Endothelial cell of umbilical vein (primary cell): ENCODE results near the gene FOSL2.
A peak's percentile ranks its signal among the peaks of the same experiment; 100 is the strongest.

ENCODE experiments used
- EZH2 ChIP-seq: IDR thresholded peaks from 2 replicates; pipeline ENCODE4 v1.6.1; 2012; ENCODE audit warnings: borderline replicate concordance, low read depth, mild to moderate bottlenecking, moderate library complexity, low read length, inconsistent platforms; ENCODE audit not compliant: severe bottlenecking
- FOS ChIP-seq: IDR thresholded peaks from 2 replicates; pipeline ENCODE4 v1.6.1; 2011; ENCODE audit warnings: mild to moderate bottlenecking, low read length, moderate library complexity, borderline replicate concordance; ENCODE audit not compliant: insufficient read depth
- GATA2 ChIP-seq: IDR thresholded peaks from 2 replicates; pipeline ENCODE4 v1.7.0; 2011; ENCODE audit warnings: low read depth, mild to moderate bottlenecking, moderate library complexity, mixed read lengths, low read length; ENCODE audit not compliant: insufficient read length, insufficient read depth
- JUN ChIP-seq: IDR thresholded peaks from 2 replicates; pipeline ENCODE4 v1.6.1; 2011; ENCODE audit warnings: borderline replicate concordance, low read depth; ENCODE audit not compliant: insufficient read length, insufficient read depth
- MYC ChIP-seq: IDR thresholded peaks from one replicate; pipeline ENCODE4 v1.6.1; 2011; ENCODE audit warnings: mild to moderate bottlenecking, low read depth, low read length
- POLR2A ChIP-seq: IDR thresholded peaks from 2 replicates; pipeline ENCODE4 v1.6.1; 2012; ENCODE audit warnings: low read depth, mild to moderate bottlenecking, control low read depth, low read length
- POLR2AphosphoS5 ChIP-seq: IDR thresholded peaks from 2 replicates; pipeline ENCODE4 v1.6.1; 2012; ENCODE audit warnings: low read depth, mild to moderate bottlenecking, control low read depth, low read length, moderate library complexity; ENCODE audit not compliant: insufficient read depth
- TF ChIP-seq, protein P1 (sequence below), 2 donors: IDR thresholded peaks; 1 replicate in 1 of 2; 2 replicates in 1 of 2; pipeline ENCODE4 v1.5.1; 2011; ENCODE audit warnings: low read length in 2 of 2, mild to moderate bottlenecking in 2 of 2, moderate library complexity in 2 of 2, control low read depth in 1 of 2, inconsistent platforms in 1 of 2, low read depth in 1 of 2; ENCODE audit not compliant: insufficient read depth in 1 of 2; ENCODE audit errors: extremely low read depth in 1 of 2
- TF ChIP-seq, protein P2 (sequence below): IDR thresholded peaks from 2 replicates; pipeline ENCODE4 v1.6.1; 2011; ENCODE audit not compliant: insufficient read depth, insufficient read length

DNA sequence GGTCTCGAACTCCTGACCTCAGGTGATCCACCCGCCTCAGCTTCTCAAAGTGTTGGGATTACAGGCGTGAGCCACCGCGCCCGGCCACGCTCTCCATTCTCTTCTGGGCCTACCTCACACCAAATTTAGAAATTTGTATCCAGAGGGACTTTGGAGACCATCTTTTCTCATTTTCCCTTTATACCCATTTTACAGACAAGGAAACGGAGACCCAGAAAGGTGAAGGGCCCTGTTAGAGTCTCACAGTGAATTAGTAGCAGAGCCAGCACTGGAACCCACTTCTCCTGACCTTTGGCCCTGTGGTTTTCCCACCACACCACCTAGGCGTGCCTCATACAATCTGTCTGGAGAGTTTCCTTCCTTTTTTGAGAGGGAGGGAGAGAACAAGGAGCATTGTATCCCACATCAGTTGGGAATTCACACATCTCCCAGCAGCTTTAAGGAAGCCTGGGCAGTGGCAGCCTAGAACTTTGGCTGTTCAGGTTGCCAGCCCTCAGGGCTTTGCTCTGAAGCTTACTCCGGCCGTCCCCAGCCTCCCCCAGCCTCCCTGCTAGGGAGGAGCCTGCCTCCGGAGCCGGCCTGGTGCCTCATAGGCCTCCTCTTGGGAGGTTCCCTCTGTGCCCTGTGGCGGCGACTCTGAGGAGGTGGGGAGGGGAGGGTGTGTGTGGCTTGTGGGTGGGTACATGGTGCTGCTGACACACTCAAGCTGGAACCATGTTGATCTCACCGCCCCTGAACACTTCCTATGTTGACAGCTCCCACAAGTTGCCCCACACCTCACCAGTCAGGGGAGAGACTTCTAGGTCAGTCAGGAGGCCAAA is 13.8 kb downstream of the FOSL2 start:
- TF ChIP-seq FOS, result peak; percentile 61
- TF ChIP-seq, protein P1, sequence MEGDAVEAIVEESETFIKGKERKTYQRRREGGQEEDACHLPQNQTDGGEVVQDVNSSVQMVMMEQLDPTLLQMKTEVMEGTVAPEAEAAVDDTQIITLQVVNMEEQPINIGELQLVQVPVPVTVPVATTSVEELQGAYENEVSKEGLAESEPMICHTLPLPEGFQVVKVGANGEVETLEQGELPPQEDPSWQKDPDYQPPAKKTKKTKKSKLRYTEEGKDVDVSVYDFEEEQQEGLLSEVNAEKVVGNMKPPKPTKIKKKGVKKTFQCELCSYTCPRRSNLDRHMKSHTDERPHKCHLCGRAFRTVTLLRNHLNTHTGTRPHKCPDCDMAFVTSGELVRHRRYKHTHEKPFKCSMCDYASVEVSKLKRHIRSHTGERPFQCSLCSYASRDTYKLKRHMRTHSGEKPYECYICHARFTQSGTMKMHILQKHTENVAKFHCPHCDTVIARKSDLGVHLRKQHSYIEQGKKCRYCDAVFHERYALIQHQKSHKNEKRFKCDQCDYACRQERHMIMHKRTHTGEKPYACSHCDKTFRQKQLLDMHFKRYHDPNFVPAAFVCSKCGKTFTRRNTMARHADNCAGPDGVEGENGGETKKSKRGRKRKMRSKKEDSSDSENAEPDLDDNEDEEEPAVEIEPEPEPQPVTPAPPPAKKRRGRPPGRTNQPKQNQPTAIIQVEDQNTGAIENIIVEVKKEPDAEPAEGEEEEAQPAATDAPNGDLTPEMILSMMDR (IDR thresholded peaks at IDR 0.05; ENCODE audit: extremely low read depth in 1 of 2, insufficient read depth in 1 of 2, low read depth in 1 of 2, low read length in 2 of 2), result peak in 1 of 2 donors; percentile 10
- peak; percentile 81 for TF ChIP-seq POLR2AphosphoS5
- TF ChIP-seq EZH2, result no peak
- TF ChIP-seq POLR2A, result no peak
- no peak for TF ChIP-seq GATA2
- TF ChIP-seq JUN, result no peak
- no peak for TF ChIP-seq MYC
- TF ChIP-seq, protein P2, sequence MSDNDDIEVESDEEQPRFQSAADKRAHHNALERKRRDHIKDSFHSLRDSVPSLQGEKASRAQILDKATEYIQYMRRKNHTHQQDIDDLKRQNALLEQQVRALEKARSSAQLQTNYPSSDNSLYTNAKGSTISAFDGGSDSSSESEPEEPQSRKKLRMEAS, result no peak
